Heart left ventricle (tissue), 16 donors: Measurements from ENCODE around the gene SSX2IP. TPM values are rescaled to one million over a fixed set of nuclear protein-coding genes. Genes with fewer than 3 reads are reported as not detected.

Experiments used
- ATAC-seq, 4 donors: fragments of 200-7000 bp; cut with Tn5 transposase; one replicate each; pipeline ENCODE4 v1.9.1; 2020 to 2022; ENCODE audit warnings: moderate library complexity in 4 of 4, mild to moderate bottlenecking in 3 of 4, moderate number of reproducible peaks in 1 of 4
- DNase-seq, 5 donors: peaks; one replicate each; pipeline ENCODE4 v3.0.0-alpha.2; 2020
- H3K27ac ChIP-seq, 12 donors: fragments of 200-600 bp; sonication (generic) in 4 of 12; one replicate each; pipeline versions ENCODE4 v1.5.0 to v1.8.0; 2016 to 2022; ENCODE audit warnings: mild to moderate bottlenecking in 2 of 12
- H3K27me3 ChIP-seq, 9 donors: fragments of 200-600 bp; sonication (generic) in 2 of 9; one replicate each; pipeline versions ENCODE4 v1.5.1 to v1.8.0; 2016 to 2022; ENCODE audit warnings: mild to moderate bottlenecking in 3 of 9
- H3K36me3 ChIP-seq, 9 donors: fragments of 200-600 bp; sonication (generic) in 2 of 9; one replicate each; pipeline versions ENCODE4 v1.5.0 to v1.8.0; 2018 to 2022; ENCODE audit warnings: mild to moderate bottlenecking in 2 of 9
- H3K4me1 ChIP-seq, 12 donors: fragments of 200-600 bp; sonication (generic) in 4 of 12; one replicate each; pipeline versions ENCODE4 v1.5.0 to v1.8.0; 2016 to 2022; ENCODE audit warnings: mild to moderate bottlenecking in 3 of 12
- H3K4me3 ChIP-seq, 12 donors: fragments of 200-600 bp; sonication (generic) in 4 of 12; one replicate each; pipeline versions ENCODE4 v1.5.0 to v1.8.0; 2017 to 2022; ENCODE audit warnings: mild to moderate bottlenecking in 9 of 12, moderate library complexity in 4 of 12
- H3K9me3 ChIP-seq, 12 donors: fragments of 200-600 bp; sonication (generic) in 4 of 12; one replicate each; pipeline versions ENCODE4 v1.5.0 to v1.8.0; 2016 to 2022; ENCODE audit warnings: mild to moderate bottlenecking in 1 of 12
- POLR2A ChIP-seq, 2 donors: fragments of 450-650 bp; IDR thresholded peaks; one replicate each; pipeline ENCODE4 v1.6.1; 2017; ENCODE audit warnings: antibody characterized with exemption in 2 of 2, mild to moderate bottlenecking in 2 of 2, moderate library complexity in 2 of 2
- WGBS, 4 donors: extraction: QIAGEN DNeasy Blood & Tissue Kit in 2 of 4; methylation state at CpG; one replicate each; pipeline versions ENCODE4 v1.1.5 to v1.1.7; 2013 to 2018; 5-methylcytosine and 5-hydroxymethylcytosine counted together
- intact Hi-C, 10 donors: fragments of 100-400 bp; cut with DNase I; formaldehyde crosslinking; loops; one replicate each; pipeline versions ENCODE4 v1.11.1 to v1.14.2; 2022
- polyA plus RNA-seq, 2 donors: library from polyadenylated mRNA; stranded (reverse); fragments of 200-250 nt; gene quantifications; one replicate each; pipeline ENCODE4 v1.2.3, GENCODE V29; 2013
- total RNA-seq, 9 donors: library from RNA; depleted of rRNA in 2 of 9; stranded (reverse); fragments of >200 nt in 2 of 9; fragmentation: NEBNext Ultra II Directional in 3 of 9; extraction: Animal tissue kit (Norgen Biotek cat#: 25700) in 3 of 9; gene quantifications; one replicate each; pipeline versions ENCODE4 v1.1.0 to v1.2.4, GENCODE V29; 2016 to 2023
- TF ChIP-seq, protein P1 (sequence below), 12 donors: fragments of 200-600 bp; sonication (generic) in 4 of 12; IDR thresholded peaks; one replicate each; pipeline versions ENCODE4 v1.5.0 to v1.8.0; 2018 to 2022; ENCODE audit warnings: antibody characterized with exemption in 12 of 12, mild to moderate bottlenecking in 5 of 12
- donor health status: ischemic (EF 13 %, LVEDD 7.1; RV severe dilation, severe dysfunction).
- donor health status: healthy with polysubstance abuse.
- donor health status: DM: no; HTN: yes; CAD: no.
- donor health status: DM: no; HTN: no; CAD: no.
- donor health status: ischemic (EF 25% LVEDD 6.9; RV normal size, moderate dysfunction).
- donor health status: ischemic (EF 25% LVEDD 5.7; RV mildly dilated, moderate dysfunction).
- donor health status: healthy.
- donor health status: DM: yes; HTN: yes; CAD: no.
- donor health status: ischemic (EF 35%, LVEDD 5.7; RV mildly dilated, moderate dysfunction).
- donor health status: nonischemic (EF 11% LVEDD 7.7; RV severe dilation, severe dysfunction).
- donor health status: DM: yes; HTN: yes; CAD: no.
- donor health status: PGD.
- donor health status: ischemic (EF 29% LVEDD 5.4; RV normal size, mild dysfunction).
- donor health status: nonischemic (EF 23%, LVEDD 6.1; RV moderate dilation, normal function).

SSX2IP gene
- total and polyA plus RNA-seq, 11 donors, result 2.6 to 18.5 (median 13.7) TPM

DNA sequence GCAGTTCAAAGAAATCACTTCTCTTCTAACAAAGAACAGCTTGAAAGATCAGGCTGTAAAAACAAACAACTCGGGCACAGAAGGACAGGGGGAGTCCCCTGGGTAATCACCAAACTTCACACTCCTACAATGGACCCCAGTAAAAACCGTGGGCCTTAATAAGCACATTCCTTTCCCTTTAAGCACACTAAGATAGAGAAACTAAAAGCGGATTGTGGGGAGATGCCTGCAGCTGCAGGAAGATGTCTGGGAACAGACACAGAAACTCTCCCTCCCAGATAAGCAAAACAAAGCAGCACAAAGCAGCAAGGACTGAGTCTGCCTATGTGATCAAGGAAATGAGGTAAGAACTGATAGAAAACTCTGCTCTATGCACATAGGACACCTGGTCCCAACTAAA lies 78.5 kb downstream of the SSX2IP start:
- H3K36me3 ChIP-seq, result no peaks in the 10 kb centered on the region
- DNase-seq (no peak), ATAC-seq (peak in 2 of 4 donors; percentile 37 to 41)
- H3K9me3 ChIP-seq, result peaks cover 0 to 7% (median 0%) of the 10 kb centered on the region in 12 donors
- peaks cover 0 to 9% (median 0%) of the 10 kb centered on the region in 12 donors for H3K4me1 ChIP-seq
- no peaks in the 10 kb centered on the region for H3K27me3 ChIP-seq
- H3K4me3 ChIP-seq, result no peak overlapping the region
- TF ChIP-seq, protein P1, sequence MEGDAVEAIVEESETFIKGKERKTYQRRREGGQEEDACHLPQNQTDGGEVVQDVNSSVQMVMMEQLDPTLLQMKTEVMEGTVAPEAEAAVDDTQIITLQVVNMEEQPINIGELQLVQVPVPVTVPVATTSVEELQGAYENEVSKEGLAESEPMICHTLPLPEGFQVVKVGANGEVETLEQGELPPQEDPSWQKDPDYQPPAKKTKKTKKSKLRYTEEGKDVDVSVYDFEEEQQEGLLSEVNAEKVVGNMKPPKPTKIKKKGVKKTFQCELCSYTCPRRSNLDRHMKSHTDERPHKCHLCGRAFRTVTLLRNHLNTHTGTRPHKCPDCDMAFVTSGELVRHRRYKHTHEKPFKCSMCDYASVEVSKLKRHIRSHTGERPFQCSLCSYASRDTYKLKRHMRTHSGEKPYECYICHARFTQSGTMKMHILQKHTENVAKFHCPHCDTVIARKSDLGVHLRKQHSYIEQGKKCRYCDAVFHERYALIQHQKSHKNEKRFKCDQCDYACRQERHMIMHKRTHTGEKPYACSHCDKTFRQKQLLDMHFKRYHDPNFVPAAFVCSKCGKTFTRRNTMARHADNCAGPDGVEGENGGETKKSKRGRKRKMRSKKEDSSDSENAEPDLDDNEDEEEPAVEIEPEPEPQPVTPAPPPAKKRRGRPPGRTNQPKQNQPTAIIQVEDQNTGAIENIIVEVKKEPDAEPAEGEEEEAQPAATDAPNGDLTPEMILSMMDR (IDR thresholded peaks at IDR 0.05), result no peak
- TF ChIP-seq POLR2A (IDR thresholded peaks at IDR 0.05), result no peak
- WGBS, 4 donors, result 18 to 30% (median 24%) methylated on average over 3 of the region's 3 CpGs
- H3K27ac ChIP-seq, result peak overlapping the region in 2 of 12 donors; percentile 2 to 14
- intact Hi-C loops, result loop anchor here in 1 of 10 donors (10.0 kb wide), 1 partner anchor 167 kb away; no protein-coding TSS in a partner anchor

DNA sequence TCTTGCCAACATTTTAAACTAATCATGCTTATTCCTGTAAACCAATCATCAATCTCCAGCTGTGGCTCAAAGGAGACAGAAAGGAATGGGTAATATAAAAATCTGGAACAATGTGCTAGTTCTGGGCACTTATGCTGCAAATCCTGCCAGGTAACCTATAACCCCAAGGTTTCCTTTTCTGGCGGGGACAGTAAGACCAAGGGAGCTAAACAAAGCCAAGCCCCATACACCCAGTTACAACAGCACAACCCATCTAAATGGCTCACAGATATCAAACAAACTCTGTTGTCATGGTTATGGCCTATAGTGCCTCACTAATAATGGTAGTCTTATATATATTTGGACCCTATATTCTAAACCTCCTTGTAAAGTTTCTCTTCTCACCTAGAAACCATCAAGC lies 79.2 kb downstream of the SSX2IP start:
- H3K36me3 ChIP-seq, result no peaks in the 10 kb centered on the region
- H3K27me3 ChIP-seq, result no peaks in the 10 kb centered on the region
- peaks cover 0 to 10% (median 0%) of the 10 kb centered on the region in 12 donors for H3K9me3 ChIP-seq
- no peak for ATAC-seq
- peaks cover 0 to 9% (median 0%) of the 10 kb centered on the region in 12 donors for H3K4me1 ChIP-seq
- intact Hi-C loops, result loop anchor here in 1 of 10 donors (10.0 kb wide), 1 partner anchor 166 kb away; no protein-coding TSS in a partner anchor
- H3K4me3 ChIP-seq, result no peak overlapping the region
- H3K27ac ChIP-seq, result peak overlapping the region in 1 of 12 donors; percentile 11
- no peak for TF ChIP-seq POLR2A (IDR thresholded peaks at IDR 0.05)
- TF ChIP-seq, protein P1 (IDR thresholded peaks at IDR 0.05), result no peak
- WGBS, 4 donors, result 53 to 77% (median 65%) methylated on average over 1 of the region's 1 CpG
- DNase-seq, result no peak

DNA sequence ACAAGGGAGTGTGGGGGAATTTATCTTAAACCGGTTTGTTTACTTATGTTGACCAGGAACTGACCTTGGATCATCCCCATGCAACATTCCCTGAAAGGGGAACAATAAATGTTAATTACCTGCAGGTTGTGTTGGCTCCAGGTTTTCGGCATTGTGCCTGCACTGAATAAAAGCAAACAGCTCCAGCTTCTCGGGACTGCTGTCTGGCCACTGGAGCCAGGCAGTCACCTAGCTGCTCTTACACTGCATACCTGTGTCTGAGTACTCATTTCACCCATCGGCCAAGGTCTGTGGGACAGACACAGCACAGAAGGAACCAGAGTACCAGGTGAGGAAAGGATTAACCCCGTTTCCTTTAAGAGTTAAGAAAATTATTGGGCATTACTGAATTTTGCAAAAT lies 83.3 kb downstream of the SSX2IP start:
- 86 to 92% (median 90%) methylated on average over 5 of the region's 5 CpGs for WGBS, 4 donors

DNA sequence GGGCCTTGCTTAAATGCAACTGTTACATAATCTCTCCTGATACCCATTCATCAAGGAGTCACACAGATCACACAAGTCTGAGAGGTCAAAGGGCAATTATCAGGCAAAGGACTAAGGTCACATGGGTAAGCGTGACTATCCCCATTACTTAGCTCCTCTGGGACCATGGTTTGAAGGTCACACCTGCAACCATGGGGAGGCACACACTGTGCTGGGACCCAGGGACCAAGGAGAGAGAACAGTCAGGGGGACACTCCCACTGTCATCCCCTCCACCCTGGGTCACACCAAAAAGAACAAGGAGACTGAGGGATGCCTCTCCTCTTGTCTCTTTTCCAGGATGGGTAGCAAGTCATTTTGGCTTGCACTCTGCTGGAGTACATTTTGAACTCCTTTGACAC lies 85.1 kb downstream of the SSX2IP start:
- Histone ChIP-seq H3K4me1 (peaks cover 0 to 22% (median 16%) of the 10 kb centered on the region in 12 donors), H3K36me3 (no peaks in the 10 kb centered on the region), H3K9me3 (peaks cover 0 to 17% (median 0%) of the 10 kb centered on the region in 12 donors), H3K27ac (peak overlapping the region in 3 of 12 donors; percentile 74 to 78 (median 75)), H3K27me3 (no peaks in the 10 kb centered on the region), H3K4me3 (no peak overlapping the region)
- TF ChIP-seq, protein P1 (IDR thresholded peaks at IDR 0.05), result no peak
- TF ChIP-seq POLR2A (IDR thresholded peaks at IDR 0.05), result no peak
- no peak for DNase-seq
- ATAC-seq, result no peak
- WGBS, 4 donors, result 99 to 100% (median 100%) methylated on average over 1 of the region's 1 CpG
- intact Hi-C loops, result loop anchor here in 8 of 10 donors (5.0 to 10.0 kb wide), 10 partner anchors 130 to 700 kb away; partner anchors contain the start of genes PRKACB (in 4 of the 8) and RPF1 (in 1 of the 8)

More for the DNA sequence above, 83.3 kb downstream of the SSX2IP start:
- Histone ChIP-seq H3K27ac (no peak overlapping the region), H3K9me3 (peaks cover 0 to 17% (median 0%) of the 10 kb centered on the region in 12 donors), H3K4me3 (no peak overlapping the region), H3K36me3 (no peaks in the 10 kb centered on the region), H3K27me3 (no peaks in the 10 kb centered on the region), H3K4me1 (peaks cover 0 to 25% (median 16%) of the 10 kb centered on the region in 12 donors)
- DNase-seq, result no peak
- intact Hi-C loops, result loop anchor here in 8 of 10 donors (5.0 to 10.0 kb wide), 10 partner anchors 132 to 702 kb away; partner anchors contain the start of genes PRKACB (in 4 of the 8) and RPF1 (in 1 of the 8)
- no peak for TF ChIP-seq POLR2A (IDR thresholded peaks at IDR 0.05)
- TF ChIP-seq, protein P1 (IDR thresholded peaks at IDR 0.05), result no peak
- no peak for ATAC-seq
